Measurements from ENCODE around the gene GLG1.

The GLG1 gene

DNA sequence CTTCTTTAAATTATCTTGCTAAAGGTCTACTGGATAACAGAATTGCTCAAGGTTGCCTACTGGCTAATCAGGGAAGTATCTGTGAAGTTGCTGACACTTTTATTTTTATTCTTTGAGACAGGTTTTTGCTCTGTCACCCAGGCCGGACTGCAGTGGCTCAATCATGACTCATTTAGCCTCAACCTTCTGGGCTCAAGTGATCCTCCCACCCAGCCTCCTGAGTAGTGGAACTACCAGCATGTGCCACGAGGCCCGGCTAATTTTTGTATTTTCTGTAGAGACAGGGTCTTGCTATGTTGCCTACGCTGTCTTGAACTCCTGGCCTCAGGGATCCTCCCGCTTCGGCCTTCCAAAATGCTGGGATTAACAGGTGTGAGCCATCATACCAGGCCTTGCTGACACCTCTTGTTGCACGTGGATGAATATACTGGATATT is 43.1 kb downstream of the GLG1 start:
- DNase-seq, result no peak
- H3K27ac ChIP-seq (ENCODE audit: low read length), result no peak overlapping the region

DNA sequence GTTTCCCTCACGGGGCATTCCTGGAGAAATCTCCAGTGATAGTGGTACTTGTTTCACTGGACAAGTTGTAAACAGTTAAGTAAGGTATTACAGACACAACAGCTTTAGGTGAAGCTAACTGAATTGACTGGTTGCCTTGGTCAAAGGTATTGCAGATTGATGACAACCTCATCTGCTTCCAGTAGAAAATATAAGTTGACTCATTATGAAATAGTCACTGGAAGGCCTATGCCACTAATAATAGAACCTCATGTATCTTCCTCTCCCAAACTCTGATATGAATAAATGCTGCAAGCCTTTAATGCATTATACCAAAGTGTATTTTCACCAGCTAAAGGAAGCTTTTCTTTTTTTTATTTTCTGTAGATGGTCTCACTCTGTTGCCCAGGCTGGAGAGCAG is 44.8 kb downstream of the GLG1 start:
- H3K9ac ChIP-seq (ENCODE audit: low read depth, low read length), result no peak overlapping the region
- no peak for DNase-seq
- H4K20me1 ChIP-seq (ENCODE audit: insufficient read depth, low read length), result peaks cover 6% of the 10 kb centered on the region; the same call in 1 of the 2 replicates
- no peak for TF ChIP-seq EZH2 (IDR thresholded peaks at IDR 0.05; ENCODE audit: borderline replicate concordance, low read depth, low read length, severe bottlenecking)
- TF ChIP-seq, protein P1, sequence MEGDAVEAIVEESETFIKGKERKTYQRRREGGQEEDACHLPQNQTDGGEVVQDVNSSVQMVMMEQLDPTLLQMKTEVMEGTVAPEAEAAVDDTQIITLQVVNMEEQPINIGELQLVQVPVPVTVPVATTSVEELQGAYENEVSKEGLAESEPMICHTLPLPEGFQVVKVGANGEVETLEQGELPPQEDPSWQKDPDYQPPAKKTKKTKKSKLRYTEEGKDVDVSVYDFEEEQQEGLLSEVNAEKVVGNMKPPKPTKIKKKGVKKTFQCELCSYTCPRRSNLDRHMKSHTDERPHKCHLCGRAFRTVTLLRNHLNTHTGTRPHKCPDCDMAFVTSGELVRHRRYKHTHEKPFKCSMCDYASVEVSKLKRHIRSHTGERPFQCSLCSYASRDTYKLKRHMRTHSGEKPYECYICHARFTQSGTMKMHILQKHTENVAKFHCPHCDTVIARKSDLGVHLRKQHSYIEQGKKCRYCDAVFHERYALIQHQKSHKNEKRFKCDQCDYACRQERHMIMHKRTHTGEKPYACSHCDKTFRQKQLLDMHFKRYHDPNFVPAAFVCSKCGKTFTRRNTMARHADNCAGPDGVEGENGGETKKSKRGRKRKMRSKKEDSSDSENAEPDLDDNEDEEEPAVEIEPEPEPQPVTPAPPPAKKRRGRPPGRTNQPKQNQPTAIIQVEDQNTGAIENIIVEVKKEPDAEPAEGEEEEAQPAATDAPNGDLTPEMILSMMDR (IDR thresholded peaks at IDR 0.05; ENCODE audit: borderline replicate concordance, extremely low read depth, low read length, poor library complexity, severe bottlenecking), result no peak
- no peak for ATAC-seq (ENCODE audit: insufficient read depth, low read depth)
- H3K36me3 ChIP-seq (ENCODE audit: insufficient read depth, low read length), result no peaks in the 10 kb centered on the region
- H3K27me3 ChIP-seq (ENCODE audit: insufficient read depth, low read length, poor library complexity), result no peaks in the 10 kb centered on the region
- H3K4me1 ChIP-seq (ENCODE audit: insufficient read depth, low read length), result no peaks in the 10 kb centered on the region
- H3K4me2 ChIP-seq (ENCODE audit: insufficient read depth, low read length), result no peak overlapping the region
- no peak overlapping the region for H3K4me3 ChIP-seq (ENCODE audit: low read depth in 1 of 2, low read length in 2 of 2)
- H3K79me2 ChIP-seq (ENCODE audit: insufficient read depth, low read length), result peaks cover 35% of the 10 kb centered on the region
- no peak overlapping the region for H2AFZ ChIP-seq (ENCODE audit: low read depth, low read length)
- H3K9me3 ChIP-seq (ENCODE audit: insufficient read depth, low read length, severe bottlenecking), result no peaks in the 10 kb centered on the region
- no peak overlapping the region for H3K27ac ChIP-seq (ENCODE audit: low read length)

More for the DNA sequence above, 43.1 kb downstream of the GLG1 start:
- no peak overlapping the region for H3K4me2 ChIP-seq (ENCODE audit: insufficient read depth, low read length)
- no peak overlapping the region for H3K4me3 ChIP-seq (ENCODE audit: low read depth in 1 of 2, low read length in 2 of 2)
- H3K27me3 ChIP-seq (ENCODE audit: insufficient read depth, low read length, poor library complexity), result no peaks in the 10 kb centered on the region
- no peaks in the 10 kb centered on the region for H3K36me3 ChIP-seq (ENCODE audit: insufficient read depth, low read length)
- no peak for ATAC-seq (ENCODE audit: insufficient read depth, low read depth)
- H3K79me2 ChIP-seq (ENCODE audit: insufficient read depth, low read length), result peaks cover 41% of the 10 kb centered on the region
- peaks cover 12% of the 10 kb centered on the region; the same call in 1 of the 2 replicates for H4K20me1 ChIP-seq (ENCODE audit: insufficient read depth, low read length)
- no peaks in the 10 kb centered on the region for H3K4me1 ChIP-seq (ENCODE audit: insufficient read depth, low read length)
- H2AFZ ChIP-seq (ENCODE audit: low read depth, low read length), result no peak overlapping the region
- no peak overlapping the region for H3K9ac ChIP-seq (ENCODE audit: low read depth, low read length)
- no peaks in the 10 kb centered on the region for H3K9me3 ChIP-seq (ENCODE audit: insufficient read depth, low read length, severe bottlenecking)
- TF ChIP-seq, protein P1 (IDR thresholded peaks at IDR 0.05; ENCODE audit: borderline replicate concordance, extremely low read depth, low read length, poor library complexity, severe bottlenecking), result no peak
- no peak for TF ChIP-seq EZH2 (IDR thresholded peaks at IDR 0.05; ENCODE audit: borderline replicate concordance, low read depth, low read length, severe bottlenecking)

DNA sequence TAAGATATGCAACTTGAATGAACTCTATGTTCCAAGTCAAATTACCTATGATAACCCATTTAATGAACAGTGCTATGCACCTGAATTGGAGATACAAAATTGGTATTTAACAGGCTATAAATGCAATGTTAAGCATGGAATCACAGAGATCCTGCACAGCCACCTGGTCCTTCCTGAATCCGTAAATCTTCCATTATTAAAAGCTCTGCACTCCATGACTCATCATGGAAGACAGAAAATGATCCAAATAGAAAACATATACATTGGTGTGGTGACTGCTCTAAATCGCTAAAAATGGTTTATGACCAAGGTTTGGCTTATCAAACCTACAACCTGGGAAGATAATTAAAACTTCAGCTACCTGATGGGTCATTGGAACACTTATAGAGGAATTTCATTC is 45.3 kb downstream of the GLG1 start:
- H2AFZ ChIP-seq (ENCODE audit: low read depth, low read length), result no peak overlapping the region
- H3K9me3 ChIP-seq (ENCODE audit: insufficient read depth, low read length, severe bottlenecking), result no peaks in the 10 kb centered on the region
- ATAC-seq (ENCODE audit: insufficient read depth, low read depth), result no peak
- peaks cover 35% of the 10 kb centered on the region for H3K79me2 ChIP-seq (ENCODE audit: insufficient read depth, low read length)
- H4K20me1 ChIP-seq (ENCODE audit: insufficient read depth, low read length), result peaks cover 4% of the 10 kb centered on the region; the same call in 1 of the 2 replicates
- H3K4me2 ChIP-seq (ENCODE audit: insufficient read depth, low read length), result no peak overlapping the region
- TF ChIP-seq, protein P1 (IDR thresholded peaks at IDR 0.05; ENCODE audit: borderline replicate concordance, extremely low read depth, low read length, poor library complexity, severe bottlenecking), result no peak
- no peak for TF ChIP-seq EZH2 (IDR thresholded peaks at IDR 0.05; ENCODE audit: borderline replicate concordance, low read depth, low read length, severe bottlenecking)
- no peaks in the 10 kb centered on the region for H3K4me1 ChIP-seq (ENCODE audit: insufficient read depth, low read length)
- no peak overlapping the region for H3K9ac ChIP-seq (ENCODE audit: low read depth, low read length)
- no peaks in the 10 kb centered on the region for H3K36me3 ChIP-seq (ENCODE audit: insufficient read depth, low read length)
- H3K4me3 ChIP-seq (ENCODE audit: low read depth in 1 of 2, low read length in 2 of 2), result no peak overlapping the region
- no peak for DNase-seq
- no peak overlapping the region for H3K27ac ChIP-seq (ENCODE audit: low read length)
- no peaks in the 10 kb centered on the region for H3K27me3 ChIP-seq (ENCODE audit: insufficient read depth, low read length, poor library complexity)

DNA sequence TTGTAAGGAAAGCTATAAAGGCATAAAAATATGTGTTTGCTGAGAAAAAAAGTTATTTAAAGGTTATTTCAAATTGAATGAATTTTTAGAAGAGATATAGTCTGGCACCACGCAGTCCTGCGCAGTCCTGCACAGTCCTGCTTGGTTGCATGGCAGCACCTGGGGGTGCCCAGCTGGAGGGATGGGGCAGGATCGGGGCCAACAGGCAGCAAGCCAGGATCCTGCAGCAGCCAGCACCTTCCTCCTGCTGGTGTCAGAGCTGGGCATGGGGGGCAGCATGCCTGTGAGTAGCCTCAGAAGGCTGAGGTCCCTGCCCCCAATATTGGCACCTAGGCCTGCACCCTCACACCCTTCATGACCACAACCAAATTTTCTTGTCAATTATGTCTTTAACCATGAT is 46.0 kb downstream of the GLG1 start:
- H3K36me3 ChIP-seq (ENCODE audit: insufficient read depth, low read length), result no peaks in the 10 kb centered on the region
- no peak for DNase-seq
- H3K9me3 ChIP-seq (ENCODE audit: insufficient read depth, low read length, severe bottlenecking), result no peaks in the 10 kb centered on the region
- peaks cover 33% of the 10 kb centered on the region for H3K79me2 ChIP-seq (ENCODE audit: insufficient read depth, low read length)
- no peak overlapping the region for H3K4me3 ChIP-seq (ENCODE audit: low read depth in 1 of 2, low read length in 2 of 2)
- H3K4me1 ChIP-seq (ENCODE audit: insufficient read depth, low read length), result no peaks in the 10 kb centered on the region
- no peaks in the 10 kb centered on the region for H3K27me3 ChIP-seq (ENCODE audit: insufficient read depth, low read length, poor library complexity)
- no peak for ATAC-seq (ENCODE audit: insufficient read depth, low read depth)
- H3K9ac ChIP-seq (ENCODE audit: low read depth, low read length), result no peak overlapping the region
- H3K27ac ChIP-seq (ENCODE audit: low read length), result no peak overlapping the region
- H4K20me1 ChIP-seq (ENCODE audit: insufficient read depth, low read length), result peaks cover 4% of the 10 kb centered on the region; the same call in 1 of the 2 replicates
- no peak overlapping the region for H2AFZ ChIP-seq (ENCODE audit: low read depth, low read length)
- TF ChIP-seq, protein P1 (IDR thresholded peaks at IDR 0.05; ENCODE audit: borderline replicate concordance, extremely low read depth, low read length, poor library complexity, severe bottlenecking), result no peak
- TF ChIP-seq EZH2 (IDR thresholded peaks at IDR 0.05; ENCODE audit: borderline replicate concordance, low read depth, low read length, severe bottlenecking), result no peak
- no peak overlapping the region for H3K4me2 ChIP-seq (ENCODE audit: insufficient read depth, low read length)

Data from DND-41 (cell line).